Measurements from ENCODE around the gene NEK2. TPM values are rescaled to one million over a fixed set of nuclear protein-coding genes. Genes with fewer than 3 reads are reported as not detected.

Gene NEK2
- total and polyA plus RNA-seq, 2 of the 13 experiments (the other 11 are each of a cell fraction or from before 2014, with no cell fraction given): 10.9 to 40.8 TPM

DNA sequence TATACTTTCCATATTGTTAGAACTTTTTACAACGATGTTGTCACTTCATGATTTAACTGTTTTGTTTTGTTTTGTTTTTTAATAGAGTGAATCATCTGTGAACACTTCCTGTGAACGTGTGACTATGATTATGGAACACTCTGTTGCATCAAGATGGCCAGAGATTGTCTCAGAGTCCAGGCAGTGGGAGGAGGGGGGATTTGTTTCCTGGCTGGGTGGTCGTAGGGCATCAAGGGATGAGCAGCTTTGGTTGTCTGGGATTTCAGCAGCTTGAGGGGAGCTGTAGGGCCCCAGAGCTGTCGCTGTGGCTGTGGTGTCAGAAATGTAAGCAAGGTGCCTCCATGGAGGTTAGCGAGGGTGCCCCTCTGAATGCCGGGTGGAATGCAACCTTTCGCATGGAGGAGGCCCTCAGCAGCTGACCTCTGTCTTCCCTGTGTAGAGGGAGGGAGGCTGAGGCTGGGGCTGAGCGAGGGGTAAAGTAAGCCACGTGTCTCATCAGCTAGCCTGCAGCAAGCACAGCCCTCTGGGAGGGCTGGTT is 21.4 kb downstream of the NEK2 start (continued):
- TF ChIP-seq MZF1 (CRISPR knock-in tag; IDR thresholded peaks at IDR 0.05; ENCODE audit: borderline replicate concordance): no peak
- no peak for TF ChIP-seq TOPORS (CRISPR knock-in tag; IDR thresholded peaks at IDR 0.05)
- TF ChIP-seq, protein P1, sequence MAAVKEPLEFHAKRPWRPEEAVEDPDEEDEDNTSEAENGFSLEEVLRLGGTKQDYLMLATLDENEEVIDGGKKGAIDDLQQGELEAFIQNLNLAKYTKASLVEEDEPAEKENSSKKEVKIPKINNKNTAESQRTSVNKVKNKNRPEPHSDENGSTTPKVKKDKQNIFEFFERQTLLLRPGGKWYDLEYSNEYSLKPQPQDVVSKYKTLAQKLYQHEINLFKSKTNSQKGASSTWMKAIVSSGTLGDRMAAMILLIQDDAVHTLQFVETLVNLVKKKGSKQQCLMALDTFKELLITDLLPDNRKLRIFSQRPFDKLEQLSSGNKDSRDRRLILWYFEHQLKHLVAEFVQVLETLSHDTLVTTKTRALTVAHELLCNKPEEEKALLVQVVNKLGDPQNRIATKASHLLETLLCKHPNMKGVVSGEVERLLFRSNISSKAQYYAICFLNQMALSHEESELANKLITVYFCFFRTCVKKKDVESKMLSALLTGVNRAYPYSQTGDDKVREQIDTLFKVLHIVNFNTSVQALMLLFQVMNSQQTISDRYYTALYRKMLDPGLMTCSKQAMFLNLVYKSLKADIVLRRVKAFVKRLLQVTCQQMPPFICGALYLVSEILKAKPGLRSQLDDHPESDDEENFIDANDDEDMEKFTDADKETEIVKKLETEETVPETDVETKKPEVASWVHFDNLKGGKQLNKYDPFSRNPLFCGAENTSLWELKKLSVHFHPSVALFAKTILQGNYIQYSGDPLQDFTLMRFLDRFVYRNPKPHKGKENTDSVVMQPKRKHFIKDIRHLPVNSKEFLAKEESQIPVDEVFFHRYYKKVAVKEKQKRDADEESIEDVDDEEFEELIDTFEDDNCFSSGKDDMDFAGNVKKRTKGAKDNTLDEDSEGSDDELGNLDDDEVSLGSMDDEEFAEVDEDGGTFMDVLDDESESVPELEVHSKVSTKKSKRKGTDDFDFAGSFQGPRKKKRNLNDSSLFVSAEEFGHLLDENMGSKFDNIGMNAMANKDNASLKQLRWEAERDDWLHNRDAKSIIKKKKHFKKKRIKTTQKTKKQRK (IDR thresholded peaks at IDR 0.05; ENCODE audit: low read length): no peak
- TF ChIP-seq SMARCE1 (IDR thresholded peaks at IDR 0.05; ENCODE audit: borderline replicate concordance): no peak
- 0 out of 2 replicates have a peak, but pooled peaks have one; percentile 31 for TF ChIP-seq ZBTB7B (CRISPR knock-in tag; IDR thresholded peaks at IDR 0.05)
- no peak for TF ChIP-seq HMGA1 (CRISPR knock-in tag; conservative IDR thresholded peaks at IDR 0.05)
- no peak for TF ChIP-seq ZNF496 (CRISPR knock-in tag; IDR thresholded peaks at IDR 0.05; ENCODE audit: insufficient replicate concordance)
- TF ChIP-seq, protein P2, sequence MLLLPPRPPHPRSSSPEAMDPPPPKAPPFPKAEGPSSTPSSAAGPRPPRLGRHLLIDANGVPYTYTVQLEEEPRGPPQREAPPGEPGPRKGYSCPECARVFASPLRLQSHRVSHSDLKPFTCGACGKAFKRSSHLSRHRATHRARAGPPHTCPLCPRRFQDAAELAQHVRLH (CRISPR knock-in tag; IDR thresholded peaks at IDR 0.05; ENCODE audit: borderline replicate concordance, low read depth): no peak
- TF ChIP-seq ZSCAN9 (CRISPR knock-in tag; IDR thresholded peaks at IDR 0.05; ENCODE audit: borderline replicate concordance): no peak
- TF ChIP-seq ZNF619 (CRISPR knock-in tag; IDR thresholded peaks at IDR 0.05): no peak
- no peak for TF ChIP-seq ZNF557 (CRISPR knock-in tag; IDR thresholded peaks at IDR 0.05)
- 0 out of 2 replicates have a peak, but pooled peaks have one; percentile 17 for TF ChIP-seq ELF3 (CRISPR knock-in tag; IDR thresholded peaks at IDR 0.05)
- TF ChIP-seq HNRNPK (IDR thresholded peaks at IDR 0.05; ENCODE audit: low read depth, low read length, poor library complexity, severe bottlenecking): no peak
- TF ChIP-seq, protein P3, sequence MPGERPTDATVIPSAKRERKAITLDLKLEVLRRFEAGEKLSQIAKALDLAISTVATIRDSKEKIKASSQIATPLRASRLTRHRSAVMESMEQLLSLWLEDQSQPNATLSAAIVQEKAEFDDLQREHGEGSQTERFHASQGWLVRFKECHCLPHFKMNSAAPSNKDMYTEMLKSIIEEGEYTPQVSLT (CRISPR knock-in tag; IDR thresholded peaks at IDR 0.05; ENCODE audit: borderline replicate concordance, low read depth): no peak
- TF ChIP-seq ZFP82 (CRISPR knock-in tag; IDR thresholded peaks at IDR 0.05; ENCODE audit: borderline replicate concordance): no peak
- no peak for TF ChIP-seq HMG20B (CRISPR knock-in tag; conservative IDR thresholded peaks at IDR 0.05)
- TF ChIP-seq ZNF776 (CRISPR knock-in tag; IDR thresholded peaks at IDR 0.05): no peak
- TF ChIP-seq, protein P4, sequence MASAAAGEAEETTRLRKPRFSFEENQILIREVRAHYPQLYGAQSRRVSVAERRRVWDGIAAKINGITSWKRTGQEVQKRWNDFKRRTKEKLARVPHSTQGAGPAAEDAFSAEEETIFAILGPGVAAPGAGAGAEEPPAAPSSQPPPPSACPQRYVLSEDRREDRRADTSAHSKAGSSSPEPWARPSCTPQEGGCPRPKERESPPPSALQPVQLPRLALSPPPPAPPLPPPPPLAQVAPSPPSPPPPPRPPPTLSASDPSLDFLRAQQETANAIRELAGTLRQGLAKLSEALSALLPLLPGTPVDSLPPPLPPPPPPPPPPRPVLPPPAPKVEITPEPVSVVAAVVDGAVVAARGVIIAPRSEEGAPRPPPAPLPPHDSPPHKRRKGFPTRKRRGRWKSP (CRISPR knock-in tag; IDR thresholded peaks at IDR 0.05): no peak
- TF ChIP-seq ZSCAN20 (CRISPR knock-in tag; IDR thresholded peaks at IDR 0.05; ENCODE audit: borderline replicate concordance): no peak
- TF ChIP-seq ZNF83 (CRISPR knock-in tag; IDR thresholded peaks at IDR 0.05; ENCODE audit: borderline replicate concordance): no peak
- TF ChIP-seq, protein P5, sequence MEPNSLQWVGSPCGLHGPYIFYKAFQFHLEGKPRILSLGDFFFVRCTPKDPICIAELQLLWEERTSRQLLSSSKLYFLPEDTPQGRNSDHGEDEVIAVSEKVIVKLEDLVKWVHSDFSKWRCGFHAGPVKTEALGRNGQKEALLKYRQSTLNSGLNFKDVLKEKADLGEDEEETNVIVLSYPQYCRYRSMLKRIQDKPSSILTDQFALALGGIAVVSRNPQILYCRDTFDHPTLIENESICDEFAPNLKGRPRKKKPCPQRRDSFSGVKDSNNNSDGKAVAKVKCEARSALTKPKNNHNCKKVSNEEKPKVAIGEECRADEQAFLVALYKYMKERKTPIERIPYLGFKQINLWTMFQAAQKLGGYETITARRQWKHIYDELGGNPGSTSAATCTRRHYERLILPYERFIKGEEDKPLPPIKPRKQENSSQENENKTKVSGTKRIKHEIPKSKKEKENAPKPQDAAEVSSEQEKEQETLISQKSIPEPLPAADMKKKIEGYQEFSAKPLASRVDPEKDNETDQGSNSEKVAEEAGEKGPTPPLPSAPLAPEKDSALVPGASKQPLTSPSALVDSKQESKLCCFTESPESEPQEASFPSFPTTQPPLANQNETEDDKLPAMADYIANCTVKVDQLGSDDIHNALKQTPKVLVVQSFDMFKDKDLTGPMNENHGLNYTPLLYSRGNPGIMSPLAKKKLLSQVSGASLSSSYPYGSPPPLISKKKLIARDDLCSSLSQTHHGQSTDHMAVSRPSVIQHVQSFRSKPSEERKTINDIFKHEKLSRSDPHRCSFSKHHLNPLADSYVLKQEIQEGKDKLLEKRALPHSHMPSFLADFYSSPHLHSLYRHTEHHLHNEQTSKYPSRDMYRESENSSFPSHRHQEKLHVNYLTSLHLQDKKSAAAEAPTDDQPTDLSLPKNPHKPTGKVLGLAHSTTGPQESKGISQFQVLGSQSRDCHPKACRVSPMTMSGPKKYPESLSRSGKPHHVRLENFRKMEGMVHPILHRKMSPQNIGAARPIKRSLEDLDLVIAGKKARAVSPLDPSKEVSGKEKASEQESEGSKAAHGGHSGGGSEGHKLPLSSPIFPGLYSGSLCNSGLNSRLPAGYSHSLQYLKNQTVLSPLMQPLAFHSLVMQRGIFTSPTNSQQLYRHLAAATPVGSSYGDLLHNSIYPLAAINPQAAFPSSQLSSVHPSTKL (CRISPR knock-in tag; IDR thresholded peaks at IDR 0.05): peak; percentile 42
- TF ChIP-seq ZNF33B (CRISPR knock-in tag; IDR thresholded peaks at IDR 0.05): no peak

Measured in HepG2 (cell line).